H9 (cell line): ENCODE measurements around the gene RNF167. TPM values are rescaled to one million over a fixed set of nuclear protein-coding genes. Genes with fewer than 3 reads are reported as not detected.

ENCODE experiments used
- DNase-seq: peaks from one replicate; pipeline ENCODE4 v3.0.0-alpha.2; 2017
- H2AFZ ChIP-seq: one replicate; pipeline ENCODE4 v1.6.1; 2013; ENCODE audit warnings: mild to moderate bottlenecking, low read length, control low read depth, moderate library complexity
- H2AK5ac ChIP-seq: 2 replicates; pipeline ENCODE4 v1.6.1; 2013; ENCODE audit warnings: low read length, control low read depth, mixed read lengths; ENCODE audit not compliant: insufficient read length
- H2BK120ac ChIP-seq: one replicate; pipeline ENCODE4 v1.6.1; 2013; ENCODE audit warnings: low read depth, mild to moderate bottlenecking, low read length, control low read depth, inconsistent platforms; ENCODE audit not compliant: poor library complexity, severe bottlenecking
- H2BK12ac ChIP-seq: 2 replicates; pipeline ENCODE4 v1.6.1; 2013; ENCODE audit warnings: low read length, control low read depth, mixed read lengths, low read depth; ENCODE audit not compliant: insufficient read length
- H2BK15ac ChIP-seq: 2 replicates; pipeline ENCODE4 v1.6.1; 2013; ENCODE audit warnings: low read depth, low read length, control low read depth
- H2BK20ac ChIP-seq: one replicate; pipeline ENCODE4 v1.6.1; 2013; ENCODE audit warnings: low read depth, mild to moderate bottlenecking, low read length, control low read depth, inconsistent platforms; ENCODE audit not compliant: poor library complexity, severe bottlenecking
- H2BK5ac ChIP-seq: 2 replicates; pipeline ENCODE4 v1.6.1; 2013; ENCODE audit warnings: low read length, control low read depth, mixed read lengths; ENCODE audit not compliant: insufficient read length
- H3K14ac ChIP-seq: 2 replicates; pipeline ENCODE4 v1.6.1; 2013; ENCODE audit warnings: low read length, control low read depth; ENCODE audit not compliant: insufficient read depth
- H3K18ac ChIP-seq: 2 replicates; pipeline ENCODE4 v1.6.1; 2013; ENCODE audit warnings: low read depth, mild to moderate bottlenecking, mixed read lengths, low read length, control low read depth; ENCODE audit not compliant: insufficient read length
- H3K23ac ChIP-seq: 2 replicates; pipeline ENCODE4 v1.6.1; 2013; ENCODE audit warnings: low read length, control low read depth, mixed read lengths, low read depth; ENCODE audit not compliant: insufficient read length
- H3K23me2 ChIP-seq: 2 replicates; pipeline ENCODE4 v1.6.1; 2013; ENCODE audit warnings: low read depth, mild to moderate bottlenecking, mixed read lengths, low read length, control low read depth; ENCODE audit not compliant: insufficient read length, poor library complexity, severe bottlenecking
- H3K27ac ChIP-seq: 2 replicates; pipeline ENCODE4 v1.5.1; 2013; ENCODE audit warnings: low read length, control low read depth, mixed read lengths, low read depth; ENCODE audit not compliant: insufficient read length
- H3K27me3 ChIP-seq: 2 replicates; pipeline ENCODE4 v1.6.1; 2013; ENCODE audit warnings: low read length, control low read depth, inconsistent platforms; ENCODE audit not compliant: insufficient read depth
- H3K4ac ChIP-seq: 2 replicates; pipeline ENCODE4 v1.6.1; 2013; ENCODE audit warnings: low read depth, mild to moderate bottlenecking, control low read depth, inconsistent platforms, low read length, moderate library complexity
- H3K4me1 ChIP-seq: 2 replicates; pipeline ENCODE4 v1.6.1; 2013; ENCODE audit warnings: low read length, control low read depth, inconsistent platforms; ENCODE audit not compliant: insufficient read depth
- H3K4me2 ChIP-seq: 2 replicates; pipeline ENCODE4 v1.6.1; 2013; ENCODE audit warnings: low read length, control low read depth, mixed read lengths; ENCODE audit not compliant: insufficient read length, insufficient read depth
- H3K56ac ChIP-seq: 2 replicates; pipeline ENCODE4 v1.6.1; 2013; ENCODE audit warnings: low read depth, mild to moderate bottlenecking, mixed read lengths, low read length, control low read depth; ENCODE audit not compliant: insufficient read length
- H3K79me1 ChIP-seq: 2 replicates; pipeline ENCODE4 v1.6.1; 2013; ENCODE audit warnings: low read depth, mild to moderate bottlenecking, moderate library complexity, low read length, control low read depth, inconsistent platforms; ENCODE audit not compliant: insufficient read depth, poor library complexity, severe bottlenecking
- H3K79me2 ChIP-seq: 2 replicates; pipeline ENCODE4 v1.6.1; 2013; ENCODE audit warnings: low read length, control low read depth, inconsistent platforms; ENCODE audit not compliant: insufficient read depth
- H3K9ac ChIP-seq: 2 replicates; pipeline ENCODE4 v1.6.1; 2013; ENCODE audit warnings: low read length, control low read depth, mixed read lengths; ENCODE audit not compliant: insufficient read length; ENCODE audit errors: extremely low read depth
- H3K9me3 ChIP-seq: one replicate; pipeline ENCODE4 v1.6.1; 2013; ENCODE audit warnings: low read depth, low read length, inconsistent platforms; ENCODE audit not compliant: control insufficient read depth
- H3T11ph ChIP-seq: one replicate; pipeline ENCODE4 v1.6.1; 2013; ENCODE audit warnings: mild to moderate bottlenecking, low read length, control low read depth, inconsistent platforms
- H4K20me1 ChIP-seq: one replicate; pipeline ENCODE4 v1.6.1; 2013; ENCODE audit not compliant: control insufficient read depth, insufficient read length, insufficient read depth
- H4K5ac ChIP-seq: 2 replicates; pipeline ENCODE4 v1.6.1; 2013; ENCODE audit warnings: low read depth, mild to moderate bottlenecking, mixed read lengths, low read length, control low read depth; ENCODE audit not compliant: insufficient read length
- H4K8ac ChIP-seq: replicated peaks from 2 replicates; pipeline ENCODE4 v1.6.1; 2013; ENCODE audit warnings: low read length, control low read depth, mixed read lengths, low read depth; ENCODE audit not compliant: insufficient read length
- H4K91ac ChIP-seq: 2 replicates; pipeline ENCODE4 v1.6.1; 2013; ENCODE audit warnings: low read depth, mild to moderate bottlenecking, moderate library complexity, mixed read lengths, low read length, control low read depth; ENCODE audit not compliant: insufficient read length
- H3K27ac Mint-ChIP-seq, 3 experiments: 2 replicates in 2 of 3; 3 replicates in 1 of 3; pipeline ENCODE4 v1.8.0; 2020 to 2021; ENCODE audit warnings: mixed read lengths in 3 of 3, mild to moderate bottlenecking in 1 of 3, moderate library complexity in 1 of 3
- H3K27me3 Mint-ChIP-seq: 2 replicates; pipeline ENCODE4 v1.8.0; 2021; ENCODE audit warnings: low read depth, mild to moderate bottlenecking, moderate library complexity, mixed read lengths
- H3K36me3 Mint-ChIP-seq, 3 experiments: 2 replicates in 2 of 3; 3 replicates in 1 of 3; pipeline ENCODE4 v1.8.0; 2020 to 2021; ENCODE audit warnings: low read depth in 3 of 3, mixed read lengths in 3 of 3; ENCODE audit not compliant: insufficient read depth in 1 of 3
- H3K4me1 Mint-ChIP-seq, 2 experiments: 2 replicates each; pipeline ENCODE4 v1.8.0; 2020; ENCODE audit warnings: mixed read lengths in 2 of 2
- H3K4me3 Mint-ChIP-seq, 2 experiments: 2 replicates in 1 of 2; 3 replicates in 1 of 2; pipeline ENCODE4 v1.8.0; 2020 to 2021; ENCODE audit warnings: mild to moderate bottlenecking in 2 of 2, mixed read lengths in 2 of 2, moderate library complexity in 1 of 2
- H3K9me3 Mint-ChIP-seq, 2 experiments: 2 replicates in 1 of 2; 3 replicates in 1 of 2; pipeline ENCODE4 v1.8.0; 2020; ENCODE audit warnings: mild to moderate bottlenecking in 2 of 2, mixed read lengths in 2 of 2, moderate library complexity in 1 of 2
- CTCF ChIP-seq: fragments of 200-600 bp; sonication (generic); conservative IDR thresholded peaks from 3 replicates; pipeline ENCODE4 v1.8.0; 2021; ENCODE audit warnings: antibody characterized with exemption, mild to moderate bottlenecking
- WGBS: extraction: QIAGEN DNeasy Blood & Tissue Kit; methylation state at CpG from one replicate; pipeline ENCODE4 v1.1.7; 2013; ENCODE audit warnings: missing lambda C conversion rate, low lambda C conversion rate, mixed read lengths; ENCODE audit not compliant: insufficient read length; ENCODE audit errors: extremely low coverage; 5-methylcytosine and 5-hydroxymethylcytosine counted together
- total RNA-seq: library from RNA; stranded (reverse); gene quantifications from 2 replicates; pipeline ENCODE4 v1.2.1, GENCODE V29; 2021

The RNF167 gene
- total RNA-seq, 1 experiment from 2014 or later = 134 TPM

- Histone ChIP-seq H3K56ac (no peak overlapping the region), H2BK120ac (no peak overlapping the region), H3T11ph (no peak overlapping the region), H3K18ac (no peak overlapping the region), H3K4me1 (no peaks in the 10 kb centered on the region), H2BK12ac (no peak overlapping the region), H3K4ac (no peak overlapping the region), H3K9ac (no peak overlapping the region), H3K4me2 (no peak overlapping the region), H2AK5ac (no peak overlapping the region), H3K23me2 (peaks cover 12% of the 10 kb centered on the region), H3K14ac (no peak overlapping the region; the same call in 1 of the 2 replicates), H2AFZ (no peak overlapping the region), H3K79me2 (no peaks in the 10 kb centered on the region), H3K79me1 (no peaks in the 10 kb centered on the region), H4K20me1 (no peaks in the 10 kb centered on the region), H2BK20ac (no peak overlapping the region), H2BK15ac (no peak overlapping the region), H2BK5ac (no peak overlapping the region), H3K9me3 (no peaks in the 10 kb centered on the region), H4K8ac (no peak overlapping the region), H4K91ac (no peak overlapping the region), H3K27me3 (no peaks in the 10 kb centered on the region), H3K27ac (no peak overlapping the region), H3K23ac (no peak overlapping the region), H4K5ac (no peak overlapping the region)
- no peak for TF ChIP-seq CTCF
- H3K4me1 Mint-ChIP-seq = peaks cover 4 to 24% of the 10 kb centered on the region in 2 experiments
- no CpG with 5 or more reads among the region's 27 CpGs for WGBS
- no peaks in the 10 kb centered on the region for H3K27me3 Mint-ChIP-seq
- H3K36me3 Mint-ChIP-seq = peaks cover 8 to 39% (median 36%) of the 10 kb centered on the region in 3 experiments; a peak in 6 of 7 replicates
- no peaks in the 10 kb centered on the region for H3K9me3 Mint-ChIP-seq
- DNase-seq = peak; percentile 32
- no peak overlapping the region for H3K4me3 Mint-ChIP-seq
- H3K27ac Mint-ChIP-seq = peak overlapping the region in 2 of 3 experiments; percentile 19 to 76; a peak in 1 of 7 replicates
Observed at GRCh38 chr17:4896332-4897197, 43.5 kb upstream of the RNF167 start.
